COLO668 (cell line): ENCODE measurements around the gene FOXK2.
"Not testable (repeated sequence)": the region's sequence is repeated elsewhere in the genome, so short reads cannot be mapped to it uniquely, and the experiment has no call there.

Experiments
- DNase-seq: peaks from one replicate; lab custom pipeline; 2025; ENCODE audit not compliant: unreplicated experiment; lab: John Stamatoyannopoulos, UW

The FOXK2 gene

GRCh38 chr17:82561429-82562035 is 42.0 kb downstream of the FOXK2 start:
- no peak for DNase-seq

DNA sequence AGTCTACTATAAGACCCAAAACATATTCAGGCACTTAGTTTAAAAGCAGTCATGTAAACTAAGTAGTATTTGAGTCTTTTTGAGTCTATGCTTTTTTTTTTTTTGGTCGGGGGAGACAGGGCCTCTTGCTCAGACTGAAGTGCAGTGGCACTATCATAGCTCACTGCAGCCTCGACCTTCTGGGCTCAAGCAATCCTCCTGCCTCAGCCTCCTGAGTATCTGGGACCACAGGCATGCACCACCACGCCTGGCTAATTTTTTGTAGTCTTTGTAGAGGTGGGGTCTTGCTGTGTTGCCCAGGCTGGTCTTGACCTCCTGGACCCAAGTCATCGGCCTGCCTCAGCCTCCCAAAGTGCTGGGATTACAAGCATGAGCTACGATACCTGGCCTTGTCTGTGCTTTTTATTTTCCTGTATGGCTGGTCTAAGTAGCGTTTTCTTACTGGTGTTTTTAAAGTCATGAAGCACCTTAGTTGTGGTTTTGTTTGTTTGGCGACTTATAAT is 43.2 kb downstream of the FOXK2 start:
- not testable (repeated sequence) for DNase-seq

DNA sequence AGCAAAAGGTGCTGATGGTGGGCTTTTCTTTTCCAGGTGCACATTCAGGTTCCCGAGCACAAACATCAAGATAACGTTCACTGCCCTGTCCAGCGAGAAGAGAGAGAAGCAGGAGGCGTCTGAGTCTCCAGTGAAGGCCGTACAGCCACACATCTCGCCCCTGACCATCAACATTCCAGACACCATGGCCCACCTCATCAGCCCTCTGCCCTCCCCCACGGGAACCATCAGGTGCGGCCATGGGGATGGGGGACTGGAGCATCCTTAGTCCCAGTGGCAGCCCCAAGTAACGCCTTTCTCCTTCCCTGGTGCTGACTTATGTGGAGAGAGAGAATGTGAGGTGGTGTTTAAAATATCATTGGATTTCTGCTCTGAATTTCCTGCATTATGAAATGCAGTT is 43.8 kb downstream of the FOXK2 start:
- no peak for DNase-seq

DNA sequence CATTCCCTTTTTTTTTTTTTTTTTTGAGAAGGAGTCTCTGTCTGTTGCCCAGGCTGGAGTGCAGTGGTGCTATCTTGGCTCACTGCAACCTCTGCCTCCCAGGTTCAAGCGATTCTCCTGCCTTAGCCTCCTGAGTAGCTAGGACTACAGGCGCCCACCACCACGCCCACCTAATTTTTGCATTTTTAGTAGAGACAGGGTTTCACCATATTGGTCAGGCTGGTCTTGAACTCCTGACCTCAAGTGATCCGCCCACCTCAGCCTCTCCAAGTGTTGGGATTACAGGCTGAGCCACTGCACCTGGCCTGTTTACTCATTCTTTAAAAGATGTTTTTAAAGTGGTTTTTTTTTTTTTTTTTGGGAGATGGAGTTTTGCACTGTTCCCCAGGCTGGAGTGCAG is 44.2 kb downstream of the FOXK2 start:
- not testable (repeated sequence) for DNase-seq

DNA sequence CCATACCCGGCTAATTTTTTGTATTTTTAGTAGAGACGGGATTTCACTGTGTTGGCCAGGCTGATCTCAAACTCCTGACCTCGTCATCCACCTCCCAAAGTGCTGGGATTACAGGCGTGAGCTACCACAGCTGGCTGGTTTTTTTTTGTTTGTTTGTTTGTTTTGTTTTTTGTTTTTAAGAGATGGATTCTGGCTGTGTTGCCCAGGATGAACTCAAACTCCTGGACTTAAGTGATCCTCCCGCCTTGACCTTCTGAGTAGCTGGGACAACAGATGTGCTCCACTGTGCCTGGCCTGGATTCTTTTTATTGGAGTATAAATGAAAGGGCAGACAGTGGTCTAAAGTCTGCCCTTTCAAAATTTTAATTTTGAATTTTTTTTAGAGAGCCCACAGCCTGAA is 44.7 kb downstream of the FOXK2 start:
- no peak for DNase-seq

GRCh38 chr17:82565551-82565950 is 46.0 kb downstream of the FOXK2 start:
- no peak for DNase-seq

- no peak for DNase-seq
Measured at GRCh38 chr17:82566129-82566960, 46.8 kb downstream of the FOXK2 start.

DNA sequence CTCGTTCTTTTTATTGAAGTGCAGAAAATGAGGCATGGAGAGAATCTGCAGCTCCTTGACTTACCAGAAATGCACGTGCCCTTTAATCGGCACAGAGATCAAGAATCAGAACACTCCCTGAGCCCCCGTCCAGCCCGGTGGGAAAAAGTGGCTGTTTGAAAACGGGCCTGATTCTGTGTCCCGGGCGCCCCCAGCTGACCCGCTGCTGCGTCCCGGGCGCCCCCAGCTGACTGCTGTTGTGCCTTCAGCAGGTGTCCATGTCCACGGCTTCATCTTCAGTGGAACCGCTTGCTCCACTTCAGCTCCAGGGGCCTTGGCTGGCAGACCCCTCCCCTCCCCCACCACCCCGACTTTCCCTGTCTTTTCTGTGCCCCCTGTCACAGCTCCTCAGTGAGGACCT is 47.8 kb downstream of the FOXK2 start:
- DNase-seq = no peak

DNA sequence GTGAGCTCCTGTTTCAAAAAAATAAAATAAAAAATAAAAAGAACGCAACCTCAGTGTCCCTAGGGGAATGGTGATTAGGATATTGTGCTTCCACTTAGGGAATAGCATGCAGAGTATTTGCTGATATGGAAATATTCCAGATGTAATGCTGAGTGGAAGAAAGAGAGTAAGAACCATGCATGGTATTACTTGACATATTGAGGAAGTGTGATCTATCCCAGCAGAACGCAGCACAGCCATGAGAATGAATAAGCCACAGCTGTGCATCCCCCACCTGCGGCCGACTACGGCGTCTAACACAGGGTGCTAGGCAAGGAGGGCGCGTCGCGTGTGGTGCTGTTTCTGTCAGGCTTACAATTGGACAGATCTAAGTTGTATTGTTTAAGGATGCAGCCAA is 49.5 kb downstream of the FOXK2 start:
- no peak for DNase-seq

DNA sequence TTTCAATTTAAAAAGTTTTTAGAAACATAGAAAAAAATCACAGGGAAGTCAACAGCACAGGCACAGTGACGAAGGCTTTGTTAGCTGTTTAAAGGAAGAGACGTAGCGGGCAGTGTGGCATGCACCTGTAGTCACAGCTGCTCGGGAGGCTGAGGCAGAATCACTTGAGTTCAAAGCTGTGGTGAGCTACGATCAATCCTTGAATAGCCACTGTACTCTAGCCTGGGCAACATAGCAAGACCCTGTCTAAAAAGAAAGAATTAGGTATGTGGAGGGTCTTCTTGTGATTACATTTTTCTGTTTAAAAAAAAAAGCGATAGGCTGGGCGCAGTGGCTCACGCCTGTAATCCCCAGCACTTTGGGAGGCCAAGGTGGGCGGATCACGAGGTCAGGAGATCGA is 50.1 kb downstream of the FOXK2 start:
- DNase-seq = no peak

DNA sequence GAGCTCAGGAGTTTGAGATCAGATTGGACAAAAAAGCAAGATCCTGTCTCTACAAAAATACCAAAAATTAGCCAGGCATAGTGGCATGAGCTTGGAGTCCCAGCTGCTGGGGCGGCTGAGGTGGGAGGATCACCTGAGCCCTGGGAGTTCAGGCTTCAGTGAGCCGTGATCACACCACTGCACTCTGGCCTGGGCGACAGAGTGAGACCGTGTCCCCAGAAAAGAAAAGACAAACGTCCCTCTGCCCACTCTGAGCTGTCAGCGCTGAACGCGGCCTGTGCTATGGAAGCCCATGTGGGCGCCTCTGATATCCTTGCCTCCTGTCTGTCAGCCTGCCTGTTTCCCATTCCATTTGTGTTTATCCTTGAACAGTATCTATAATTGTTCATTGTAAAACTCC is 50.7 kb downstream of the FOXK2 start:
- DNase-seq = no peak

DNA sequence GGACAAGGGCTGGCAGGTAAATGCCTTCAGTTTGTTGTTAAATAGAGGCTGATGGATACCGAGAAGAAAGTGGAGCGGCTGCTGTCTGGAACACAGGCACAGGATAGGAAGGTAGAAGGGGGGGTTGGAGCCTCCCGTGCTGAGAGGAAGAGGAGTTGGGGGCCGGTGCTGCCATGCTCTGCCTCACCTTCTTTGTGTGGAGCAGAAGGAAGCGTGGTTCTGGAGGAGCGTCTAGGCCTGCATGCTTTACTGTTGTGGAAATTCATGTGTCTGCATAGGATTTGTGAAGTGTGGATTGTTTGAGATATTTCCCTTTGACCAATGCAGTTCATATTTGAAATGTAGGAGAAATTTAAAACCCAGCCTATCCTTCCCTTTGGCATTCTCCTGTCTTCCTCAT is 52.3 kb downstream of the FOXK2 start:
- no peak for DNase-seq

DNA sequence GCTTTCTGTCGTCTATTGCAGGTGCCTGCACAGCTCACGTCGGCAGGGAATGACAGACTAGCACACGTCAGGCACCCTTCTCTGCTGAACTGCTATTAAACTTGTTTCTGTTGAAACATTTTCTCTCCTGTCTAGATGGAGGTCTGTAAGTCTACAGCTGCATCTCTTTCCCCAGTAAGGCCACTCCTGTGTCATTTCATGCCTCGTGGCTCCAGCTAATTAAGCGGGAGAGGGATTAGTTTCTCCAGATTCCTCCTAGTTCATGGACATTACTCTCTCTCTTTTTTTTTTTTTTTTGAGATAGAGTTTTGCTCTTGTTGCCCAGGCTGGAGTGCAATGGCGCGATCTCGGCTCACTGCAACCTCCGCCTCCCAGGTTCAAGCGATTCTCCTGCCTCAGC is 54.5 kb downstream of the FOXK2 start:
- no peak for DNase-seq

DNA sequence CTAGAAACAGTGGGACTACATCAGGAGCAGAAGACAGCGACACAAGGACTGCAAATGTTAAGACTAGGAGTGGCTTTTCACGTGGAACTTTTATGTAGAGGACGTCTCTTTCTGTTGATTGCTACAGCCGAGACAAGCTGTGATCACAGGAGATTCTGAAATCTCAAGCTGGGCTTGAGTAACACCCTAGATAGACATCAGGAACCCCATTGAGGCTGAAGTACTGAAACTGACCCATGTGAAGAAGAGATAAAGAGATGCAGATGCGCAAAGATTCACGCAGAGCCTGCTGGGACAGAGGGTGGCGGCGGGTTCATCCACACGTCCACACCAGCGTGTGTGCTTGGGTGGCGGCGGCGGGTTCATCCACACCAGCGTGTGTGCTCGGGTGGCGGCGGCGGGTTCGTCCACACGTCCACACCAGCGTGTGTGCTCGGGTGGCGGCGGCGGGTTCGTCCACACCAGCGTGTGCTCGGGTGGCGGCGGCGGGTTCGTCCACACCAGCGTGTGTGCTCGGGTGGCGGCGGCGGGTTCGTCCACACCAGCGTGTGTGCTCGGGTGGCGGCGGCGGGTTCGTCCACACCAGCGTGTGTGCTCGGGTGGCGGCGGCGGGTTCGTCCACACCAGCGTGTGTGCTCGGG is 56.2 kb downstream of the FOXK2 start:
- DNase-seq = not testable (repeated sequence)

- DNase-seq = no peak
Measured at GRCh38 chr17:82577300-82577699, 57.8 kb downstream of the FOXK2 start.

DNA sequence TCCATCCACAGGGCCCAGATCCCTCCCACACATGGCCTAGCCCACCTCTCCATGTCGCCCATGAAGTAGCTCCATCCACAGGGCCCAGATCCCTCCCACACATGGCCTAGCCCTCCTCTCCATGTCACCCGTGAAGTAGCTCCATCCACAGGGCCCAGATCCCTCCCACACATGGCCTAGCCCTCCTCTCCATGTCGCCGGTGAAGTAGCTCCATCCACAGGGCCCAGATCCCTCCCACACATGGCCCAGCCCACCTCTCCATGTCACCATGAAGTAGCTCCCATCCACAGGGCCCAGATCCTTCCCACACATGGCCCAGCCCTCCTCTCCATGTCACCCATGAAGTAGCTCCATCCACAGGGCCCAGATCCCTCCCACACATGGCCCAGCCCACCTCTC is 60.4 kb downstream of the FOXK2 start:
- not testable (repeated sequence) for DNase-seq

DNA sequence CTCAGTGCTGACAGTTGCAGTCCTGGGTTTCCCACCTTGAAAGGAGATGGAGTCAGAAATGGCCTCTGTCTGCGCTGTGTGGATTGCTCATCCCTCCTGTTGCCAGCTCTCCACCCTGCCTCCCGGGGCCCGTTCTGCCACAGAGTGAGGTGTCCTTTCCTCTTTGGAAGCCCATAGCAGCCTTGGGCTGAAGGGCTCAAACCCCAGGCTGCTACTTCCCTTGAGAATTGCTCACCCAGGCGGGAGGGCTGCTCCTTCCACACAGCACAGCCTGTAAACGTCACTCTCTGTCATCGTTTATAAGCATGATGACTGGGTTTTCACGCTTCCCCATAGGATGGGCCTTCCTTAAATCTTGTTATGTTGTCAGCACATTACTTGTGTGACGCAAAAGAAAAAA is 62.7 kb downstream of the FOXK2 start:
- no peak for DNase-seq

- DNase-seq = no peak
Measured at GRCh38 chr17:82582709-82583108, 63.2 kb downstream of the FOXK2 start.

DNA sequence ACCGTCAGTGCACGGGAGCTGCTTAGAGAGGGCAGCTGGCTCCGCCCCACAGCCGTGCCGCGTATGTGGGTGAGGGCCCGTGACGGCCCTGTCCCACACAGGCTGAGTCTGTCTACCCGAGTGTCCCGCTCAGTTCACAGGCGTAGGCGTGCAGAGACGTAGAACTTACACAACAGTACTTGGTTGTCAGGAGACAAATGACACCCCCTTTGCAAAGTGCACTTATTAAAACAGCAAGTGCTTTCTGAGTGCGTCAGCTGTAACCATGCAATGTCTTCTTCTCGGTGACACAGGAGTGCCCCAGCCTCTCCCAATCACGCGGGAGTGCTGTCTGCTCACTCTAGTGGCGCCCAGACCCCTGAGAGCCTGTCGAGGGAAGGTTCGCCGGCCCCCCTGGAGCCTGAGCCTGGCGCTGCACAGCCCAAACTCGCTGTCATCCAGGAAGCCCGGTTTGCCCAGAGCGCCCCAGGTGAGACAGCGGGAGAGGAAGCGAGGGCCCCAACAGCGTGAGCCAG is 64.2 kb downstream of the FOXK2 start:
- DNase-seq = no peak

DNA sequence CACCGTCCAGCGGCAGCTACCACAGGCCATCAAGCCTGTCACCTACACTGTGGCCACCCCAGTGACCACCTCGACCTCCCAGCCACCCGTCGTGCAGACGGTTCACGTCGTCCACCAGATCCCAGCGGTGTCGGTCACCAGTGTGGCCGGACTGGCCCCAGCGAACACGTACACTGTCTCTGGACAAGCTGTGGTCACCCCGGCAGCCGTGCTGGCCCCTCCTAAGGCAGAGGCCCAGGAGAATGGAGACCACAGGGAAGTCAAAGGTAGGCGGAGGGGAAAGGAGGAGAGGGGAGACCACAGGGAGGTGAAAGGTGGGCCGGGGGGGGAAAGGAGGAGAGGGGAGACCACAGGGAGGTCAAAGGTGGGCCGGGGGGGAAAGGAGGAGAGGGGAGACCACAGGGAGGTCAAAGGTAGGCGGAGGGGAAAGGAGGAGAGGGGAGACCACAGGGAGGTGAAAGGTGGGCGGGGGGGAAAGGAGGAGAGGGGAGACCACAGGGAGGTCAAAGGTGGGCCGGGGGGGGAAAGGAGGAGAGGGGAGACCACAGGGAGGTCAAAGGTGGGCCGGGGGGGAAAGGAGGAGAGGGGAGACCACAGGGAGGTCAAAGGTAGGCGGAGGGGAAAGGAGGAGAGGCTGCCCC is 66.5 kb downstream of the FOXK2 start:
- DNase-seq = not testable (repeated sequence)

GRCh38 chr17:82586576-82587233 is 67.2 kb downstream of the FOXK2 start:
- no peak for DNase-seq
